Endothelial cell of umbilical vein (primary cell): Measurements from ENCODE around the gene TRPM8. TPM values are rescaled to one million over a fixed set of nuclear protein-coding genes. Genes with fewer than 3 reads are reported as not detected.

Source experiments
- BruUV-seq: library from RNA; stranded (reverse); fragments of 400-500 nt; replicated peaks from 2 replicates; lab custom pipeline; 2021; lab: Mats Ljungman, UMichigan
- CTCF ChIA-PET: fragments of 300-600, 350-600 bp; sonication (Branson Sonifier 250); formaldehyde crosslinking; loops from one replicate; lab custom pipeline; 2021; ENCODE audit warnings: antibody characterized with exemption, inconsistent platforms; lab: Charles Lee
- POLR2A ChIA-PET: fragments of 300-600, 350-600 bp; sonication (Branson Sonifier 250); formaldehyde crosslinking; loops from one replicate; lab custom pipeline; 2021; ENCODE audit warnings: antibody characterized with exemption, inconsistent platforms; lab: Charles Lee
- DNase-seq: peaks from one replicate; pipeline ENCODE4 v3.0.0-alpha.2; 2011; ENCODE audit warnings: low read depth, low spot score
- FAIRE-seq: peaks from 2 replicates; lab custom pipeline; 2011; peaks lifted over from hg19 to GRCh38; lab: Jason Lieb, UNC
- H2AFZ ChIP-seq: 2 replicates; pipeline ENCODE4 v1.6.0; 2012; ENCODE audit warnings: low read depth, low read length, control low read depth, inconsistent platforms
- H3K27ac ChIP-seq: 2 replicates; pipeline ENCODE4 v1.5.1; 2011; ENCODE audit warnings: low read depth, mild to moderate bottlenecking, control low read depth, low read length, moderate library complexity; ENCODE audit not compliant: insufficient read depth
- H3K27me3 ChIP-seq, 2 experiments: 2 replicates each; pipeline versions ENCODE4 v1.6.0 to v1.6.1; 2011; ENCODE audit warnings: low read length in 2 of 2, mixed read lengths in 1 of 2; ENCODE audit not compliant: control insufficient read depth in 2 of 2, insufficient read depth in 2 of 2
- H3K36me3 ChIP-seq, 2 experiments: 2 replicates in 1 of 2; 3 replicates in 1 of 2; pipeline ENCODE4 v1.5.1; 2011; ENCODE audit warnings: low read length in 2 of 2, mild to moderate bottlenecking in 1 of 2, moderate library complexity in 1 of 2; ENCODE audit not compliant: control insufficient read depth in 2 of 2, insufficient read depth in 2 of 2; ENCODE audit errors: extremely low read depth in 1 of 2
- H3K4me1 ChIP-seq: 3 replicates; pipeline ENCODE4 v1.5.1; 2011; ENCODE audit warnings: mild to moderate bottlenecking, low read length; ENCODE audit not compliant: control insufficient read depth, insufficient read depth; ENCODE audit errors: extremely low read depth
- H3K4me2 ChIP-seq: 2 replicates; pipeline ENCODE4 v1.6.1; 2011; ENCODE audit warnings: low read length, control low read depth, mixed read lengths; ENCODE audit not compliant: insufficient read depth
- H3K4me3 ChIP-seq, 3 experiments: fragments of 200-600 bp in 1 of 3; sonication (generic), shearing (Covaris generic) in 1 of 3; replicated peaks in 1 of 3; 2 replicates each; pipeline ENCODE4 v1.5.1; 2011 to 2016; ENCODE audit warnings: control low read depth in 3 of 3, low read length in 3 of 3, mild to moderate bottlenecking in 2 of 3, inconsistent platforms in 1 of 3, low read depth in 1 of 3, moderate library complexity in 1 of 3; ENCODE audit not compliant: insufficient read depth in 1 of 3
- H3K79me2 ChIP-seq: 2 replicates; pipeline ENCODE4 v1.6.0; 2012; ENCODE audit warnings: low read length, inconsistent platforms; ENCODE audit not compliant: control insufficient read depth, insufficient read depth
- H3K9ac ChIP-seq: replicated peaks from 2 replicates; pipeline ENCODE3; 2011; ENCODE audit warnings: low read length, control low read depth; ENCODE audit not compliant: insufficient read depth; ENCODE audit errors: extremely low read depth
- H3K9me1 ChIP-seq: replicated peaks from 3 replicates; pipeline ENCODE4 v1.6.0; 2011; ENCODE audit warnings: mild to moderate bottlenecking, low read length; ENCODE audit not compliant: control insufficient read depth, insufficient read depth; ENCODE audit errors: extremely low read depth
- H3K9me3 ChIP-seq: replicated peaks from 2 replicates; pipeline ENCODE4 v1.5.1; 2012; ENCODE audit warnings: low read length, inconsistent platforms; ENCODE audit not compliant: control insufficient read depth, insufficient read depth
- H4K20me1 ChIP-seq: replicated peaks from 2 replicates; pipeline ENCODE3; 2011; ENCODE audit warnings: mild to moderate bottlenecking, low read length; ENCODE audit not compliant: control insufficient read depth, insufficient read depth; ENCODE audit errors: extremely low read depth
- CTCF ChIP-seq, 2 donors: IDR thresholded peaks; 1 replicate in 1 of 2; 2 replicates in 1 of 2; pipeline ENCODE4 v1.5.1; 2011; ENCODE audit warnings: low read length in 2 of 2, mild to moderate bottlenecking in 2 of 2, moderate library complexity in 2 of 2, control low read depth in 1 of 2, inconsistent platforms in 1 of 2, low read depth in 1 of 2; ENCODE audit not compliant: insufficient read depth in 1 of 2; ENCODE audit errors: extremely low read depth in 1 of 2
- EZH2 ChIP-seq: IDR thresholded peaks from 2 replicates; pipeline ENCODE4 v1.6.1; 2012; ENCODE audit warnings: borderline replicate concordance, low read depth, mild to moderate bottlenecking, moderate library complexity, low read length, inconsistent platforms; ENCODE audit not compliant: severe bottlenecking
- FOS ChIP-seq: IDR thresholded peaks from 2 replicates; pipeline ENCODE4 v1.6.1; 2011; ENCODE audit warnings: mild to moderate bottlenecking, low read length, moderate library complexity, borderline replicate concordance; ENCODE audit not compliant: insufficient read depth
- GATA2 ChIP-seq: IDR thresholded peaks from 2 replicates; pipeline ENCODE4 v1.7.0; 2011; ENCODE audit warnings: low read depth, mild to moderate bottlenecking, moderate library complexity, mixed read lengths, low read length; ENCODE audit not compliant: insufficient read length, insufficient read depth
- JUN ChIP-seq: IDR thresholded peaks from 2 replicates; pipeline ENCODE4 v1.6.1; 2011; ENCODE audit warnings: borderline replicate concordance, low read depth; ENCODE audit not compliant: insufficient read length, insufficient read depth
- MYC ChIP-seq: IDR thresholded peaks from one replicate; pipeline ENCODE4 v1.6.1; 2011; ENCODE audit warnings: mild to moderate bottlenecking, low read depth, low read length
- POLR2A ChIP-seq: IDR thresholded peaks from 2 replicates; pipeline ENCODE4 v1.6.1; 2012; ENCODE audit warnings: low read depth, mild to moderate bottlenecking, control low read depth, low read length
- POLR2AphosphoS5 ChIP-seq: IDR thresholded peaks from 2 replicates; pipeline ENCODE4 v1.6.1; 2012; ENCODE audit warnings: low read depth, mild to moderate bottlenecking, control low read depth, low read length, moderate library complexity; ENCODE audit not compliant: insufficient read depth
- dilution Hi-C: fragments of 300-500 bp; cut with MboI; formaldehyde crosslinking; loops from one replicate; pipeline ENCODE4 v1.15.0; 2019; ENCODE audit warnings: low sequenced_read_pairs; ENCODE audit not compliant: extremely low pct_ligation_motif_present
- intact Hi-C: fragments of 100-400 bp; cut with micrococcal nuclease; formaldehyde crosslinking; loops from one replicate; pipeline ENCODE4 v1.10.0; 2022
- polyA plus RNA-seq, 4 experiments: library from polyadenylated mRNA; depleted of rRNA in 3 of 4; stranded (reverse) in 3 of 4; unstranded in 1 of 4; fragments of >200 nt; gene quantifications; 2 replicates each; pipeline versions ENCODE4 v1.2.1 to v1.2.3, GENCODE V29; 2011 to 2012; ENCODE audit warnings: missing spikeins in 1 of 4
- total RNA-seq: library from RNA; stranded (reverse); gene quantifications from 2 replicates; pipeline ENCODE4 v1.2.3, GENCODE V29; 2021
- TF ChIP-seq, protein P1 (sequence below): IDR thresholded peaks from 2 replicates; pipeline ENCODE4 v1.6.1; 2011; ENCODE audit not compliant: insufficient read depth, insufficient read length

The TRPM8 gene
- total and polyA plus RNA-seq, 2 donors (not counting 3 experiments of a cell fraction or from before 2014, with no cell fraction given): not detected

- no peak overlapping the region for H3K9ac ChIP-seq
- no peak overlapping the region for H3K4me2 ChIP-seq
- CTCF ChIA-PET: no interaction called here
- H4K20me1 ChIP-seq: no peaks in the 10 kb centered on the region
- H3K9me1 ChIP-seq: no peaks in the 10 kb centered on the region
- H3K79me2 ChIP-seq: no peaks in the 10 kb centered on the region
- DNase-seq: no peak
- dilution Hi-C loops (no loop called here), intact Hi-C loops (no loop called here)
- peaks cover 2 to 4% of the 10 kb centered on the region in 2 experiments for H3K27me3 ChIP-seq
- POLR2A ChIA-PET: no interaction called here
- BruUV-seq: no TSS peak
- H3K36me3 ChIP-seq: no peaks in the 10 kb centered on the region
- no peak overlapping the region for H3K4me3 ChIP-seq
- H3K4me1 ChIP-seq: no peaks in the 10 kb centered on the region
- FAIRE-seq: no peak
- TF ChIP-seq JUN (no peak), FOS (no peak), EZH2 (no peak), MYC (no peak), CTCF (IDR thresholded peaks at IDR 0.05; ENCODE audit: extremely low read depth in 1 of 2, insufficient read depth in 1 of 2, low read depth in 1 of 2, low read length in 2 of 2) (no peak), POLR2AphosphoS5 (no peak), GATA2 (no peak), POLR2A (no peak)
- TF ChIP-seq, protein P1, sequence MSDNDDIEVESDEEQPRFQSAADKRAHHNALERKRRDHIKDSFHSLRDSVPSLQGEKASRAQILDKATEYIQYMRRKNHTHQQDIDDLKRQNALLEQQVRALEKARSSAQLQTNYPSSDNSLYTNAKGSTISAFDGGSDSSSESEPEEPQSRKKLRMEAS: no peak
- no peak overlapping the region for H2AFZ ChIP-seq
- H3K27ac ChIP-seq: no peak overlapping the region
- H3K9me3 ChIP-seq: no peaks in the 10 kb centered on the region
These were observed 75.5 kb downstream of the TRPM8 start for GRCh38 chr2:233992513-233993217.
